Measurements from ENCODE around the gene PRPF40A.

The PRPF40A gene

GRCh38 chr2:152603166-152603565 lies 114.1 kb downstream of the PRPF40A start:
- no peak overlapping the region for H2BK15ac ChIP-seq (ENCODE audit: low read length)
- no peak overlapping the region for H2AFZ ChIP-seq (ENCODE audit: low read length)
- no peak overlapping the region for H3K14ac ChIP-seq (ENCODE audit: low read length)
- peaks cover 0 to under 1% of the 10 kb centered on the region in 2 donors for H3K9me3 ChIP-seq (replicated peaks in 1 of 2; ENCODE audit: control insufficient read depth in 2 of 2, insufficient read depth in 1 of 2, low read depth in 1 of 2, low read length in 2 of 2)
- H2AK5ac ChIP-seq (ENCODE audit: low read depth, low read length), result no peak overlapping the region
- no peak overlapping the region for H4K91ac ChIP-seq (ENCODE audit: low read depth, low read length, poor library complexity)
- H3K79me1 ChIP-seq (ENCODE audit: low read depth, low read length), result no peaks in the 10 kb centered on the region
- no peak overlapping the region for H3K4me2 ChIP-seq (ENCODE audit: insufficient read depth, low read length, poor library complexity, severe bottlenecking)
- H4K8ac ChIP-seq (ENCODE audit: low read depth, low read length), result no peak overlapping the region
- no peaks in the 10 kb centered on the region for H3K27me3 ChIP-seq (ENCODE audit: control insufficient read depth in 3 of 3, insufficient read depth in 3 of 3, low read depth in 1 of 3, low read length in 3 of 3)
- peaks cover 11 to 13% of the 10 kb centered on the region in 2 donors for H3K4me1 ChIP-seq (ENCODE audit: control insufficient read depth in 2 of 2, insufficient read depth in 1 of 2, low read depth in 1 of 2, low read length in 2 of 2)
- no peak overlapping the region for H3K4me3 ChIP-seq (ENCODE audit: low read length in 2 of 2)
- no peak overlapping the region for H3K27ac ChIP-seq (replicated peaks; ENCODE audit: low read length)
- no CpG with 5 or more reads among the region's 3 CpGs for WGBS, 2 donors (ENCODE audit: extremely low coverage in 2 of 2, insufficient read length in 2 of 2, insufficient replicate concordance in 1 of 2)
- H3K36me3 ChIP-seq (replicated peaks in 1 of 2; ENCODE audit: control insufficient read depth in 2 of 2, insufficient read depth in 2 of 2, low read length in 2 of 2), result peaks cover 2 to 59% of the 10 kb centered on the region in 2 donors
- DNase-seq (ENCODE audit: low spot score), result no peak
- no peak overlapping the region for H2BK12ac ChIP-seq (ENCODE audit: low read length)
- H2BK120ac ChIP-seq (ENCODE audit: low read depth, low read length), result no peak overlapping the region
- no peak overlapping the region for H3K18ac ChIP-seq (ENCODE audit: low read length)
- H3K23ac ChIP-seq (ENCODE audit: low read depth, low read length, poor library complexity), result no peak overlapping the region
- no peak overlapping the region for H3K9ac ChIP-seq (ENCODE audit: low read depth, low read length, poor library complexity)
- H2BK5ac ChIP-seq (ENCODE audit: low read length), result no peak overlapping the region
- no peak overlapping the region for H3K4ac ChIP-seq (ENCODE audit: low read length)

- no peak overlapping the region for H2AK5ac ChIP-seq (ENCODE audit: low read depth, low read length)
- WGBS, 2 donors (ENCODE audit: extremely low coverage in 2 of 2, insufficient read length in 2 of 2, insufficient replicate concordance in 1 of 2), result no CpG with 5 or more reads among the region's 8 CpGs
- no peak overlapping the region for H3K9ac ChIP-seq (ENCODE audit: low read depth, low read length, poor library complexity)
- DNase-seq (ENCODE audit: low spot score), result no peak
- H2AFZ ChIP-seq (ENCODE audit: low read length), result no peak overlapping the region
- H4K8ac ChIP-seq (ENCODE audit: low read depth, low read length), result no peak overlapping the region
- H2BK15ac ChIP-seq (ENCODE audit: low read length), result no peak overlapping the region
- peaks cover under 1 to 58% of the 10 kb centered on the region in 2 donors for H3K36me3 ChIP-seq (replicated peaks in 1 of 2; ENCODE audit: control insufficient read depth in 2 of 2, insufficient read depth in 2 of 2, low read length in 2 of 2)
- H3K79me1 ChIP-seq (ENCODE audit: low read depth, low read length), result no peaks in the 10 kb centered on the region
- H3K18ac ChIP-seq (ENCODE audit: low read length), result no peak overlapping the region
- no peak overlapping the region for H3K27ac ChIP-seq (replicated peaks; ENCODE audit: low read length)
- H4K91ac ChIP-seq (ENCODE audit: low read depth, low read length, poor library complexity), result no peak overlapping the region
- H3K4ac ChIP-seq (ENCODE audit: low read length), result no peak overlapping the region
- no peak overlapping the region for H2BK120ac ChIP-seq (ENCODE audit: low read depth, low read length)
- H3K23ac ChIP-seq (ENCODE audit: low read depth, low read length, poor library complexity), result no peak overlapping the region
- no peak overlapping the region for H2BK5ac ChIP-seq (ENCODE audit: low read length)
- H3K9me3 ChIP-seq (replicated peaks in 1 of 2; ENCODE audit: control insufficient read depth in 2 of 2, insufficient read depth in 1 of 2, low read depth in 1 of 2, low read length in 2 of 2), result peaks cover 0 to 4% of the 10 kb centered on the region in 2 donors
- no peak overlapping the region for H3K4me2 ChIP-seq (ENCODE audit: insufficient read depth, low read length, poor library complexity, severe bottlenecking)
- H3K4me3 ChIP-seq (ENCODE audit: low read length in 2 of 2), result no peak overlapping the region
- no peaks in the 10 kb centered on the region for H3K27me3 ChIP-seq (ENCODE audit: control insufficient read depth in 3 of 3, insufficient read depth in 3 of 3, low read depth in 1 of 3, low read length in 3 of 3)
- no peak overlapping the region for H3K14ac ChIP-seq (ENCODE audit: low read length)
- H3K4me1 ChIP-seq (ENCODE audit: control insufficient read depth in 2 of 2, insufficient read depth in 1 of 2, low read depth in 1 of 2, low read length in 2 of 2), result peaks cover 11 to 13% of the 10 kb centered on the region in 2 donors
- no peak overlapping the region for H2BK12ac ChIP-seq (ENCODE audit: low read length)
Measured at GRCh38 chr2:152602750-152603149, 114.5 kb downstream of the PRPF40A start.
